Stimulated activated naive CD8-positive, alpha-beta T cell treated with anti-CD3 and anti-CD28 coated beads, Interleukin-15, Interleukin-2, amounts not matched to agents 100 ng/mL and 50 ng/mL, for 24 hours (primary cell): ENCODE measurements around the gene MFAP2.

ENCODE experiments used
- H3K27ac Mint-ChIP-seq: one replicate; pipeline ENCODE4 v1.8.0; 2021; ENCODE audit warnings: mild to moderate bottlenecking, mixed read lengths
- H3K27me3 Mint-ChIP-seq: one replicate; pipeline ENCODE4 v1.8.0; 2021; ENCODE audit warnings: mixed read lengths
- H3K36me3 Mint-ChIP-seq: one replicate; pipeline ENCODE4 v1.8.0; 2021; ENCODE audit warnings: low read depth, mixed read lengths
- H3K4me1 Mint-ChIP-seq: one replicate; pipeline ENCODE4 v1.8.0; 2021; ENCODE audit warnings: low read depth, mixed read lengths
- H3K4me3 Mint-ChIP-seq: one replicate; pipeline ENCODE4 v1.8.0; 2021; ENCODE audit warnings: mild to moderate bottlenecking, mixed read lengths
- H3K9me3 Mint-ChIP-seq: one replicate; pipeline ENCODE4 v1.8.0; 2021; ENCODE audit warnings: mixed read lengths

Gene MFAP2

DNA sequence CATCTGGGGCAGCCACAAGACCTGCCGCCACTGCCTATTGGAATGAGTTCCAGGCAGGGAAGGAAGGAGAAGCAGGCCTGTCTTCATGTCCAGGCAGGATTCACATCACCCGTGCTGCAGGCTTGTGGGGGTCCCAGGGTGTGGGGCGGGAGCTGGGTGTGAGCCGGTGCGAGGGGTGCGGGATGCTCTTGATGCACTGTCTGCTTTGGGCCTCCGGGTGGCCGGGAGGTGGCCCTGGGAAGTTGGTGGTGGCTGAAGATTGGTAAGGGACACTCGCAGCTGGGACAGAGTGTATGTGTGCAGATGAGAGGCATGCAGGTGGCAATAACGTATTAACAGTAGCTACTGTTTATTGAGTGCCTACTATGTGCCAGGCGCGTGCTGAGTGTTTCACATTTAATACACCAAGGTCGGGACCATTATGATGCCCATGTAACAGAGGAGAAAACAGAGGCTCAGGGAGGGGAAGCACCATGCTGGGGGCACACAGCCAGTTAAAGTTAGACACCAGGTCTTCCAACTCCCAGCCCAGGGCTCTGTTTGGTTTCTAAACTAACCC is 55.4 kb downstream of the MFAP2 start:
- H3K4me1 Mint-ChIP-seq, result peaks cover 23% of the 10 kb centered on the region
- no peak overlapping the region for H3K27ac Mint-ChIP-seq
- H3K4me3 Mint-ChIP-seq, result no peak overlapping the region
- no peaks in the 10 kb centered on the region for H3K27me3 Mint-ChIP-seq
- no peaks in the 10 kb centered on the region for H3K9me3 Mint-ChIP-seq
- H3K36me3 Mint-ChIP-seq, result no peaks in the 10 kb centered on the region
